Measurements from ENCODE around the gene GPR75.

GPR75 gene

GRCh38 chr2:53867169-53867568 is 7.4 kb upstream of the GPR75 start:
- Histone ChIP-seq H3K9ac (ENCODE audit: low read length) (no peak overlapping the region), H3K4me2 (ENCODE audit: low read depth, low read length, poor library complexity, severe bottlenecking) (no peak overlapping the region), H3K9me2 (replicated peaks; ENCODE audit: insufficient read depth, low read length) (no peaks in the 10 kb centered on the region), H3K36me3 (ENCODE audit: low read length) (peaks cover 33% of the 10 kb centered on the region; the same call in 1 of the 2 replicates), H3K27ac (ENCODE audit: low read depth, low read length) (no peak overlapping the region), H3F3A (ENCODE audit: insufficient read depth) (0 out of 2 replicates have a peak, but pooled peaks cover 2% of the 10 kb centered on the region), H2AFZ (ENCODE audit: low read depth, low read length, severe bottlenecking) (no peak overlapping the region), H3K4me3 (ENCODE audit: insufficient read depth, low read length, poor library complexity, severe bottlenecking) (no peak overlapping the region), H4K20me1 (ENCODE audit: low read depth, low read length) (no peaks in the 10 kb centered on the region), H3K9me3 (ENCODE audit: insufficient read depth, low read length) (no peaks in the 10 kb centered on the region), H3K79me2 (ENCODE audit: insufficient read depth, low read length) (no peaks in the 10 kb centered on the region), H3K27me3 (ENCODE audit: low read length) (no peaks in the 10 kb centered on the region)
- TF ChIP-seq CTCF (IDR thresholded peaks at IDR 0.05; ENCODE audit: insufficient read depth, low read length, poor library complexity, severe bottlenecking), result no peak
- TF ChIP-seq EZH2phosphoT487 (conservative IDR thresholded peaks at IDR 0.05; ENCODE audit: low read length), result no peak

GRCh38 chr2:53865962-53866361 is 6.2 kb upstream of the GPR75 start:
- Histone ChIP-seq H4K20me1 (ENCODE audit: low read depth, low read length) (no peaks in the 10 kb centered on the region), H3K4me3 (ENCODE audit: insufficient read depth, low read length, poor library complexity, severe bottlenecking) (no peak overlapping the region), H3K9ac (ENCODE audit: low read length) (no peak overlapping the region), H3K9me3 (ENCODE audit: insufficient read depth, low read length) (no peaks in the 10 kb centered on the region), H3K4me2 (ENCODE audit: low read depth, low read length, poor library complexity, severe bottlenecking) (no peak overlapping the region), H3K27me3 (ENCODE audit: low read length) (no peaks in the 10 kb centered on the region), H3K79me2 (ENCODE audit: insufficient read depth, low read length) (no peaks in the 10 kb centered on the region), H3F3A (ENCODE audit: insufficient read depth) (0 out of 2 replicates have a peak, but pooled peaks cover 4% of the 10 kb centered on the region), H3K27ac (ENCODE audit: low read depth, low read length) (no peak overlapping the region), H3K9me2 (replicated peaks; ENCODE audit: insufficient read depth, low read length) (no peaks in the 10 kb centered on the region), H2AFZ (ENCODE audit: low read depth, low read length, severe bottlenecking) (no peak overlapping the region), H3K36me3 (ENCODE audit: low read length) (peaks cover 35% of the 10 kb centered on the region; the same call in 1 of the 2 replicates)
- TF ChIP-seq EZH2phosphoT487 (conservative IDR thresholded peaks at IDR 0.05; ENCODE audit: low read length) (no peak), CTCF (IDR thresholded peaks at IDR 0.05; ENCODE audit: insufficient read depth, low read length, poor library complexity, severe bottlenecking) (no peak)

- H3K4me2 ChIP-seq (ENCODE audit: low read depth, low read length, poor library complexity, severe bottlenecking), result no peak overlapping the region
- no peaks in the 10 kb centered on the region for H3K27me3 ChIP-seq (ENCODE audit: low read length)
- no peak for TF ChIP-seq CTCF (IDR thresholded peaks at IDR 0.05; ENCODE audit: insufficient read depth, low read length, poor library complexity, severe bottlenecking)
- TF ChIP-seq EZH2phosphoT487 (conservative IDR thresholded peaks at IDR 0.05; ENCODE audit: low read length), result no peak
- H3K9me3 ChIP-seq (ENCODE audit: insufficient read depth, low read length), result no peaks in the 10 kb centered on the region
- no peaks in the 10 kb centered on the region for H4K20me1 ChIP-seq (ENCODE audit: low read depth, low read length)
- no peak overlapping the region for H2AFZ ChIP-seq (ENCODE audit: low read depth, low read length, severe bottlenecking)
- no peak overlapping the region for H3K27ac ChIP-seq (ENCODE audit: low read depth, low read length)
- no peaks in the 10 kb centered on the region for H3K79me2 ChIP-seq (ENCODE audit: insufficient read depth, low read length)
- peaks cover 40% of the 10 kb centered on the region; the same call in 1 of the 2 replicates for H3K36me3 ChIP-seq (ENCODE audit: low read length)
- no peaks in the 10 kb centered on the region for H3K9me2 ChIP-seq (replicated peaks; ENCODE audit: insufficient read depth, low read length)
- no peak overlapping the region for H3K9ac ChIP-seq (ENCODE audit: low read length)
- 0 out of 2 replicates have a peak, but pooled peaks cover 4% of the 10 kb centered on the region for H3F3A ChIP-seq (ENCODE audit: insufficient read depth)
- H3K4me3 ChIP-seq (ENCODE audit: insufficient read depth, low read length, poor library complexity, severe bottlenecking), result no peak overlapping the region
These were observed 5.5 kb upstream of the GPR75 start for GRCh38 chr2:53865264-53865663.

Data from SU-DHL-6 (cell line).